Measurements from ENCODE around the gene TMEM63A. TPM values are rescaled to one million over a fixed set of nuclear protein-coding genes. Genes with fewer than 3 reads are reported as not detected.

Gene TMEM63A
- total RNA-seq, 4 donors from 2014 or later, result 14.6 to 30.7 (median 24.5) TPM

DNA sequence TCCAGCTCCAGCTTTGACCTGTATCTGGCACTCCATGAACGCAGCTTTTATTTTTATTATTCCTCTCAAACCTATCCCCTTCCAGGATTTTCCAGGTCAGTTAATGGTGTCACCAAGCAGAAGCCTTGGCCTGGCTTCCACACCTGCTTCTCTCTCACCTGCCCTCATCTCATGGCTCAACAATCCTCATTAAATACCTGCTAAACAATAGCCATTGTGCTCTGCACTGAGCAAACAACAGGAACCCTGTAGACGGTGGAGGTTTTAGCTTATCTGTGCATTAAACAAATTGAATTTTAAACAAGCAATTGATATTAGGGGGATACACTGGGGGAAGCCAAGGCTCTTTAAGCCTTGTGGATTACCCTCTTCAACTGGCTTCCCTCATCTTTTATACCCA, 26.6 kb upstream of the TMEM63A start:
- DNase-seq (ENCODE audit: extremely low spot score), result no peak

GRCh38 chr1:225908013-225908640, 25.9 kb upstream of the TMEM63A start:
- WGBS, result 85% methylated on average over 5 of the region's 5 CpGs
- intact Hi-C loops (cut with DNase I), result no loop called here
- DNase-seq (ENCODE audit: extremely low spot score), result no peak
- no peak for TF ChIP-seq CTCF (IDR thresholded peaks at IDR 0.05)
- no peak for TF ChIP-seq POLR2AphosphoS5 (IDR thresholded peaks at IDR 0.05)
- TF ChIP-seq POLR2A (IDR thresholded peaks at IDR 0.05; ENCODE audit: low read depth), result no peak
- TF ChIP-seq EP300 (IDR thresholded peaks at IDR 0.05), result no peak
- Histone ChIP-seq H3K27ac (replicated peaks in 1 of 4) (no peak overlapping the region), H3K4me3 (no peak overlapping the region), H3K4me1 (peaks cover 0 to 13% (median 10%) of the 10 kb centered on the region in 4 donors), H3K9me3 (no peaks in the 10 kb centered on the region), H3K36me3 (peaks cover 0 to 7% (median 2%) of the 10 kb centered on the region in 4 donors), H3K27me3 (no peaks in the 10 kb centered on the region)

More for the DNA sequence above, 26.6 kb upstream of the TMEM63A start:
- Histone ChIP-seq H3K27ac (replicated peaks in 1 of 4) (no peak overlapping the region), H3K9me3 (no peaks in the 10 kb centered on the region), H3K4me3 (no peak overlapping the region), H3K27me3 (no peaks in the 10 kb centered on the region), H3K36me3 (peaks cover 0 to 9% (median 3%) of the 10 kb centered on the region in 4 donors), H3K4me1 (peaks cover 0 to 13% (median 10%) of the 10 kb centered on the region in 4 donors)
- no peak for TF ChIP-seq POLR2A (IDR thresholded peaks at IDR 0.05; ENCODE audit: low read depth)
- no peak for TF ChIP-seq EP300 (IDR thresholded peaks at IDR 0.05)
- no peak for TF ChIP-seq CTCF (IDR thresholded peaks at IDR 0.05)
- TF ChIP-seq POLR2AphosphoS5 (IDR thresholded peaks at IDR 0.05), result no peak
- intact Hi-C loops (cut with DNase I), result no loop called here
- WGBS, result 79% methylated on average over 2 of the region's 2 CpGs

DNA sequence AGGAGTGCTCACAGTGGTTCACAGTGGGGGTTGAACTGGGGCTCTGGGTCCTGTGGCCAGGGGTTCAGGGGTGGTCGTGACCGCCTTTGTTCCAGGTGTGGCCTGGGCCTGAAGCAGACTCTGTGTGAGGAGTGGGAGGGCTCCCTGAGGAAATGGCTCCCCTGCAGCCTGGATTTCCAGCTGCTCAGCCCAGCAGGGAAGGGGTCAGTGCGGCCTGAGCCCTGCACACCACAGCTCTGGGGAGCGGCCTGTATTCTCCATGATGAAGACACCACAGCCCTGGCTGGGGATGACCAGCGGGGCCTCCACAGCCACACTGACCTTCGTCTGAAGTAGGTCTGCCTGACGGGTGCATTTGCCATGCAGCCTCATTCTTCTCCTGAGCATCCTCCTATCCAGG, 25.2 kb upstream of the TMEM63A start:
- no peaks in the 10 kb centered on the region for H3K27me3 ChIP-seq
- H3K9me3 ChIP-seq, result no peaks in the 10 kb centered on the region
- H3K4me3 ChIP-seq, result no peak overlapping the region
- 96% methylated on average over 5 of the region's 7 CpGs for WGBS
- DNase-seq (ENCODE audit: extremely low spot score), result no peak
- no peak overlapping the region for H3K27ac ChIP-seq (replicated peaks in 1 of 4)
- H3K4me1 ChIP-seq, result peaks cover 0 to 13% (median 10%) of the 10 kb centered on the region in 4 donors
- H3K36me3 ChIP-seq, result peaks cover 0 to 2% (median 0%) of the 10 kb centered on the region in 4 donors
- TF ChIP-seq EP300 (IDR thresholded peaks at IDR 0.05), result no peak
- TF ChIP-seq POLR2AphosphoS5 (IDR thresholded peaks at IDR 0.05), result no peak
- no peak for TF ChIP-seq POLR2A (IDR thresholded peaks at IDR 0.05; ENCODE audit: low read depth)
- TF ChIP-seq CTCF (IDR thresholded peaks at IDR 0.05), result no peak
- intact Hi-C loops (cut with DNase I), result no loop called here

DNA sequence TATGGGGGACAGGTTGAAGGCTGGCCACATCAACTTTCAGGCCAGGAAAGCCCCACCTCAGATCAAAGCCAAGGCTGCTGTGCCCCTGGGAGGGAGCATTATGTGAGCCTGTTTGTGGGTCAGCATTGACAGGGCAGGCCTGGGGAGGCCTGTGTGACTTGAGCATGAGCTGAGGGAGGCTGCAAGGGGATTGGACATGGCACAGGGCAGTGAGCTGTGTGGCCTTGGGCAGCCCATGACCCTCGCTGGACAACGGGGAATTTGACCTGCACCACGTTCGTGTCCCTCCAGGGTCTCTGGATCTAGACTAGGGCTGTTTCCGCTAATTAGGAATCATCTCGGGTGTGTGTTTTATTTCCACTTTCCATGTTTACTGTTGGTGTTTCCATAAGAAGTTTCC, 24.3 kb upstream of the TMEM63A start:
- H3K9me3 ChIP-seq, result no peaks in the 10 kb centered on the region
- H3K4me3 ChIP-seq, result no peak overlapping the region
- H3K27ac ChIP-seq (replicated peaks in 1 of 4), result no peak overlapping the region
- no peaks in the 10 kb centered on the region for H3K36me3 ChIP-seq
- H3K27me3 ChIP-seq, result no peaks in the 10 kb centered on the region
- H3K4me1 ChIP-seq, result peaks cover 0 to 7% (median 6%) of the 10 kb centered on the region in 4 donors
- TF ChIP-seq POLR2AphosphoS5 (IDR thresholded peaks at IDR 0.05) (no peak), POLR2A (IDR thresholded peaks at IDR 0.05; ENCODE audit: low read depth) (no peak)
- 96% methylated on average over 6 of the region's 6 CpGs for WGBS
- no peak for DNase-seq (ENCODE audit: extremely low spot score)
- intact Hi-C loops (cut with DNase I), result no loop called here

DNA sequence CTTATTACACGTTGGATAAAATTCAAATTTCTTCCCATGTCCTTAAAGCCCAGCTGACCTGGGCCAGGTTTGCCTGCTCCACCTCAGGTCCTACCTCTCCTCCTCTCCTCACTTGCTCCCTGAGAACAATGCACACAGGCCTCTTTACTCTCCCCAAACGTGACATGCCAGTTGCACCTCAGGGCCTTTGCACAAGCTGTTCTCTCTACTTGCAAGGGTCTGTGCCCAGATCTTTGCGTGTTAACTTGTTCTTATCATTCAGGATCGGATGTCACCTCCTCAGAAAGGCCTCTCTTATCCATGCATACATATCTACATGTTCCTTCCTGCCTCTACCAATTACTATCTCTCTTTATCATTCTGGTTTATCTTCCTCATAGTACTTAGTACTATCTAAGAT, 21.4 kb upstream of the TMEM63A start:
- H3K9me3 ChIP-seq, result no peaks in the 10 kb centered on the region
- H3K27ac ChIP-seq (replicated peaks in 1 of 4), result no peak overlapping the region
- no peaks in the 10 kb centered on the region for H3K27me3 ChIP-seq
- 95% methylated on average over 4 of the region's 4 CpGs for WGBS
- no peak overlapping the region for H3K4me3 ChIP-seq
- TF ChIP-seq POLR2AphosphoS5 (IDR thresholded peaks at IDR 0.05) (no peak), POLR2A (IDR thresholded peaks at IDR 0.05; ENCODE audit: low read depth) (no peak), EP300 (IDR thresholded peaks at IDR 0.05) (no peak), CTCF (IDR thresholded peaks at IDR 0.05) (no peak)
- no peaks in the 10 kb centered on the region for H3K4me1 ChIP-seq
- H3K36me3 ChIP-seq, result no peaks in the 10 kb centered on the region
- DNase-seq (ENCODE audit: extremely low spot score), result no peak
- intact Hi-C loops (cut with DNase I), result no loop called here
